ENCODE data around the gene RELT.
A peak's percentile ranks its signal among the peaks of the same experiment; 100 is the strongest.

RELT gene

DNA sequence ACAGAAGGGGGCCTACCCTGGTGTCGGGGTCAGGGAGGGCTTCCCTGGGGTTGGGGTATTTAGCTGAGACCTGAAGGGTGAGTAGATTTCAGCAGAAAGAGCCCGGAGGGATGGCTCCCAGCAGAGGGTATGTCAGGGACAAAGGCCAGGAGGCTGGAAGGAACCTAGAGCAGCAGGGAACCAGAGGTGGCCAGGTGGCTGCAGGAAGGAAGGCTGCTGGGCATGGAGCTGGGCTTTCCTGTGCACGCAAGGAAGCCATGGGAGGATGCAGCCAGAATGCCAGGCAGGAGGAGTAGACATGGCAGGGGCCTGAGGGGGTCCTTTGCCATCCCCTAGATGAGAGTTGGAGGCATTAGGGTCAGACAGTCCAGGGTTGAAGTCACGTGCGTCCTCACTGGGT lies 27.4 kb upstream of the RELT start:
- DNase-seq: no peak

DNA sequence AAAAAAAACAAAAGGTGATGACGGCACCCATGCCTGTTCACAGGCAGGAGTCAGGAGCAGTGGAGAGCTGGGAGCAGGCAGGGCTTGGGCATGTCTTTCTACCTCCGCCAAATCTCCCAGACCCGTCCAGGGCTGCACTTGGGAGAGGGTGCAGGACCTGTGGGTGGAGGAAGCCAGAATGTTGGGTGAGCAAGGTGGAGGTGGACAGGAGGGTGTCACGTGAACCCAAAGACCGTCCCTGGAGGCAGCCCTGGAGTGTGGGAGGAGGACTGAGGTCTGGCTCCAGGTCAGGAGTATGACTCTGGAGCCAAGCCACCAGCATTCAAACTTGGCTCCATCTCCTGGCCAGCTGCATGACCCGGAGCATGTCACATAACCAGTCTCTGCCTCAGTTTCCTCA lies 26.6 kb upstream of the RELT start:
- no peak for DNase-seq

DNA sequence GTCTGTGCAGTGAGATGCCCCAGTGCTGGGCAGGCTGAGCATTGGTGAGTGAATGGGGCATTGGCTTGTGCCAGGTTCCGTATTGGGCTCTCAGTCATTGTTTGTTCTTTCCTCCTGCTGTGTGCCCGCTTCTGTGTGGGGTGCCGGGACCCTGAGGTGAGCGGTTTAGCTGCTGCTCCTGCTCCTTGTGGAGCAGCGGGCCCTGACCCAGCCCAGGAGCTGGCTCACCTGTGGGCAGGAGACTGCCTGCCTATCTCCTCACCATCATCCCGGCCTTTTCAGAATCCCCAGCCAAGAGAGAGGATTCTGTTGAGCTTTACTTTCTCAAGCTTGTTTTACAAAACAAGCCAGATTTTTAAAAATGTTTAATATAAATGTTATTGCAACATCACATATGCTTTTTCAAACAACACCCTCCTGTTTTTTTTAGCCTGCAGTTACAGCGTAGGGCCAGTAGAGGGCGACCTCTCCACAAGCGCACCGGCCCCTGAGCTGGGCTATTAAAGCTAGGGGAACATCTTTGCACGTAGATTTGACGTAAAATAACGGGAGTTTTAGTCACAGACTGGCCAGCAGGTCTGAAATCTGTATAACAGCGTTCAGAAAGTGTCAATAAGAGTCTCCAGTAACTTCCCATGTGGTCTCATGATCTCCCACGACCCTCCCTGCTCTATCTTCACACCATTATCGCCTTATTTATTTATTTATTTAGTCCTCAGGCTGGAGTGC lies 25.1 kb upstream of the RELT start:
- DNase-seq: peak; percentile 94

DNA sequence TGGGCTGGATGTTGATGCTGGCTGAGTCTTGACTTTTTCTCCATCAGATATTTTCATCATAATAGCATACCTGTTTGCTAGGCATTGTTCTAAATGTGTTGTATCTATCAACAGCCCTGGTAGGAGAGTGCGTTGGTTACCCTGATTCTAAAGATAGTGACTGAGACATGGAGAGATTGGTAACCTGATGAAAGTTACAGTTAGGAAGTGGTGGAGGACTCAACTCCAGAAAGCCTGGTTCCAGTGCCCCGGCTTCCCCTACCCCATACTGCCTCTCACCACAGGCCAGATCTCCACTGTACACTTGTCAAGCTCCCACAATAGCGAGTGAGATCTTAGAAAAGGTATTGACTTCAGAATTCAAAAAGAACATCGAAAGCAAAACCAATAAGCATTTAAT lies 22.8 kb upstream of the RELT start:
- no peak for DNase-seq

DNA sequence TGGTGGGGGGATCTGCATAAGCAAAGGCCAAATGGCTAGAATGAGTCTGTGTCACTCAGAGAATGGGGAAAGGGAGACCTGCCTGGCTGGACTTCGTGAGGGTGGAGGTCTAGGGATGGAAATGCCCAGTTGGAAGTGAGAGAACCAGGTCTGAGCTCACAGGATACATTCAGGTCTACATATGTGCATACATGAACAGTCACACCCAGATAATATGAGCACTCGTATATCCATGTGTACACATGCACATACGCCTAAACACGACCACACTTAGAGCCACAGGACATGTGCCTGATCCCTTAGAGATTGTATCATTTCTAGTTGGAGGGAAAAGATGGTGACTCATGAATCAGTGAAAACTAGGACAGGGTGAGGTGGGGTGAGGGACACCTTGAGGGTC lies 21.1 kb upstream of the RELT start:
- DNase-seq: no peak

DNA sequence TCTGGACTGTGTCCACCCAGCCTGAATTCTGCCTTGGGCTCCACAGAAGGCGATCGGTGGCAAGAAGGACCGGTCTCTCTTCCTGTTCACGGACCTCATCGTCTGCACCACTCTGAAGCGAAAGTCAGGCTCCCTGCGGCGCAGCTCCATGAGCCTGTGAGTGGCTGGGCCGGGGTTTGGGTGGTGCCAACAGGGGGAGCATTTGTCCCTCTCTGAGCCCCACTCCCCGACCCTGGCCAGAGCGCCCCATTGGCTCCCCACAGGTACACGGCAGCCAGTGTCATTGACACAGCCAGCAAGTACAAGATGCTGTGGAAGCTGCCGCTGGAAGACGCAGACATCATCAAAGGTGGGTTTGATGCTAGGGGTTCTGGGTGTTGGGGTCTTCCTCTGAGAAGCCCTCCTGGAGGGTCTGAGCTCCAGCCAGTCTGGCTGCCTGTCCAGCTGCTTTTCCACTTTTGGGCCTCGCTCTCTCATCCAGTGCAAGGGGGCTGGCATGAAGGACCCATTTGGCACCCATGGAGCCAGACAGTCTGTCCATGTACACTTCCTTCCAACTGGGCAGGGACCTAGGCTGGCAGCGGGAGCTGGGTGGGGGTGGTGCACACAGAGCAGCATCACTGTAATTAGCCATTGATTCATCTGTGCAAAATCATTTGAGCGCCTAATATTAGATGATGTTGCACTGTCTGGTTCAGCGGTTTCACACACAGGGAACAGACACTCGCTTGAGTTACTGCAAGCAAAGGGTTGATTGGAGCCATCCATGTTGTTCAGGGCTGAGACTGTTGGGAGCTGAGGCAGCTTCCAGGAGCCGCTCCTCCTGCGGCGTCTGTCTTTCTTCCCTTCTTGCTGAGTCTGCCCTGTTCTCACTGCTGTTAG lies 19.0 kb upstream of the RELT start:
- no peak for DNase-seq

DNA sequence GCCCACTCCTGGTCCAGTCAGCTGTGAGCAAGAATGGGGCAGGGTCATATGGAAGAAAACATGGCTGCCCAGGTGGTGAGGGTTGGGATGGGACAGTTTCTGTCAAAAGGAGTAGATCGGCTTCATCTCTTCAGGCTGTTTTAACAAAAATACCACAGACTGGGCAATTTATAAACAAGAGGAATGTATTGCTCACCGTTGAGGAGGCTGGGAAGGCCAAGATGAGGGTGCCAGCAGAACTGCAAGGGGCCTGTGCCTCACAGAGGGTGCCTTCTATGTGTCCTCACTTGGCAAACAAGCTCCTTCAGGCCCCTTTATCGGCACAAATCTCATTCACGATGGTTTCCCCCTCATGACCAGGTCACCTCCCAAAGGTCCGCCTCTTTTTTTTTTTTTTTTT lies 18.1 kb upstream of the RELT start:
- no peak for DNase-seq

DNA sequence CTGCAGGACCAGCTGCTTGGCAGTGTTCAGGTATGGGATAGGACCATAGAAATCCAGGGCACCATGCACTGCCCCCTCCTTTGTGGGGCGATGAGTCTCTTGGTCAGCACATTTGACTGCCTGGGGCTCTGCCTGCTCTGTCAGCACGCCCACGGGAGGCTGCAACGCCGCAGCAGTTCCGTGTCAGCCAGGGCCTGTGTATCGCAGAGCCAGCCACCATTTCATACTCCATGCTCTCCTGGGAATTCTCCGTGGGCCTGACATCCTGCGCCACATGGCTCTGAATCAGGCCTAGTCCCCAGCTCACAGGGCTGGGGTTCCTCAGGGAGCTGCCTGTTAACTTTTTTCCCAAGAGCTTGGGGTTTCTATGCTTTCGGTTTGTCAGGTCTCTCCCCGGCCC lies 16.9 kb upstream of the RELT start:
- DNase-seq: no peak

DNA sequence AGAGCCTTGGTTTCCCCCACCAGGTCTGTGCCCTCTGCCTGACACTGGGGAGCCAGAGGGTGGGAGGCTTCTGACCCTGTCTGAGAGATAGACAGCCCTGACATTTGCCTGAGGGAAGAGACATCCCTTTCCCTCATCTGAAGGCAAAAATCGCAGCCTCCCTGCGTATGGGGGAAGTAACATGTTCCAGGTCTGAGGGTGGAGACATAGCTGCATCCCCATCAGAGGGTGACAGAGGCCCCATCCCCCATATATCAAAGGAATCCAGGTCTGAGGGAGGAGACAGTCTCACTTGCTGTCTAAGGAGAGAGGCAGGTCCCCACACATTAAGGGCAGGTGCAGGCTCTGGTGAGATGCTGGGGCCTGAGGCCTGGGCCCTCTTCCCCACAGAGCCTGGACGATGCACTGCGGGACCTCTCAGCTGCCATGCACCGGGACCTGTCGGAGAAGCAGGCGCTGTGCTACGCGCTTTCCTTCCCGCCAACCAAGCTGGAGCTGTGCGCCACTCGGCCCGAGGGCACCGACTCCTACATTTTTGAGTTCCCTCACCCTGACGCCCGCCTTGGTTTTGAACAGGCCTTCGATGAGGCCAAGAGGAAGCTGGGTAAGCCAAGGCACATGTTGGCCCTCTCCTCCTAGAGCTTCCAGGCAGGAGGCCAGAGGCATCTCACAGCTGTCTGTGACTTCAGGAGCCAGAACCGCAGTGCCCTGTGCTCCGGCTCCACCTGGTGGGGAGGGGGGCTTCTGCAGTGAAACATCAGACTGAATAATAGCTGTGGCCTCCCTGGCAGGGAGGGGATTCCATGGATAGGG lies 16.1 kb upstream of the RELT start:
- DNase-seq: no peak

DNA sequence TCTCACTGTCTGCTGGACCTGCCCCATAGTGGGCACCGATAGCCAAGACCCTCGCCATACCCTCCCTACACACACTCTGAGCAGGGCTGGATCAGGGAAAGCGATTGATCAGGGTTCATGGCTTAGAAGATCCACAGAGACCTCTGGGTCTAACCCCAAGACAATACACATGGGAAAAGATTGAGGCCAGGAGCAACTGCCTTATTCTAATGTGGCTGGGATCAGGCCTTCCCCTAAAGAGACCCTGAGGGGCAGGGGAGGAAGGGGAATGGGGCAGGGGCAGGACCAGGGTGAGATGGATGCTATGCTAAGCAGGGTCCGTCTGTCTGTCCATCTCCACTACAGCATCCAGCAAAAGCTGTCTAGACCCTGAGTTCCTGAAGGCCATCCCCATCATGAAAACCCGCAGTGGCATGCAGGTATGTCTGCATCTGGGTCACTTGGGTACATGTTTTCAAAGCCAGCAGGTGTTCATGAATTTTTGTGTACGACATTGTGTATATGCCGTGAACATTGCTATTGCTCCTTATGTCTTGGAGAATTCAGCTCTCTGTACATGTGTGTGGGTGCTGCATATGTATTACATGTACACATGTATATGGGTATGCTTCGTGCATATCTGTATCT lies 15.3 kb upstream of the RELT start:
- DNase-seq: no peak

DNA sequence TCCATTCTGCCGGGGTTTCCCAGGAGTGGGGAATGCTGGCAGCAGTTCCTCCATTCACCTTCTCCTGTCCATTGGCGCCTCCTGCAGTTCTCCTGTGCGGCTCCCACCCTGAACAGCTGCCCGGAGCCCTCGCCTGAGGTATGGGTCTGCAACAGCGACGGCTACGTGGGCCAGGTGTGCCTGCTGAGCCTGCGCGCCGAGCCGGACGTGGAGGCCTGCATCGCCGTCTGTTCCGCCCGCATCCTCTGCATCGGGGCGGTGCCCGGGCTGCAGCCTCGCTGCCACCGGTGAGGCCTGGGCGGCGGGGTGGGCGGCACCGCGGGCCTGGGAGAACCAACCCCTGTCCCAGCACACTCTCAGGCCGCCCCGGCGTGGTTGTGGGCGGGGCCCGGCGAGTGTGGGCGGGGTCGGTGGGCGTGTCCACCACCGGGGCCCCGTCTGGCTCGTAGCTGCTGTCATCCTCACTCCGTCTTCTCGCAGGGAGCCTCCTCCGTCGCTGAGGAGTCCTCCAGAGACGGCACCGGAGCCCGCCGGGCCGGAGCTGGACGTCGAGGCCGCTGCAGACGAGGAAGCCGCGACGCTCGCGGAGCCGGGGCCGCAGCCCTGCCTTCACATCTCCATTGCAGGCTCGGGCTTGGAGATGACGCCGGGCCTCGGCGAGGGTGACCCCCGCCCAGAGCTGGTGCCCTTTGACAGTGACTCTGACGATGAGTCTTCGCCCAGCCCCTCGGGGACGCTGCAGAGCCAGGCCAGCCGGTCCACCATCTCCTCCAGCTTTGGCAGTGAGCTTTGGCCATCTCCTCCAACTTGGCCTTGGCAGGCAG lies 14.0 kb upstream of the RELT start:
- no peak for DNase-seq

DNA sequence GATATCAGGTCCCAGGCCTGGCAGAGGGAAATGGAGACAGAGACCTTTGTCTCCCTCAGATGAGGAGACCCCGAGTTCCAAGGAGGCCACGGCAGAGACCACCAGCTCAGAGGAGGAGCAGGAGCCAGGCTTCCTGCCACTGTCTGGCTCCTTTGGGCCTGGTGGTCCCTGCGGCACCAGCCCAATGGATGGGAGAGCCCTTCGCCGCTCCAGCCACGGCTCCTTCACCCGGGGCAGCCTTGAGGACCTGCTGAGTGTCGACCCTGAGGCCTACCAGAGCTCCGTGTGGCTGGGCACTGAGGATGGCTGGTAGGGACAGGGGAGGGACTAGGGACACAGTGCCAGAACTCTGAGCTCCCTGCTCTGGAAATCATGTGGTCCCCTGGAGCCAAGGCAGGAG lies 13.1 kb upstream of the RELT start:
- no peak for DNase-seq

DNA sequence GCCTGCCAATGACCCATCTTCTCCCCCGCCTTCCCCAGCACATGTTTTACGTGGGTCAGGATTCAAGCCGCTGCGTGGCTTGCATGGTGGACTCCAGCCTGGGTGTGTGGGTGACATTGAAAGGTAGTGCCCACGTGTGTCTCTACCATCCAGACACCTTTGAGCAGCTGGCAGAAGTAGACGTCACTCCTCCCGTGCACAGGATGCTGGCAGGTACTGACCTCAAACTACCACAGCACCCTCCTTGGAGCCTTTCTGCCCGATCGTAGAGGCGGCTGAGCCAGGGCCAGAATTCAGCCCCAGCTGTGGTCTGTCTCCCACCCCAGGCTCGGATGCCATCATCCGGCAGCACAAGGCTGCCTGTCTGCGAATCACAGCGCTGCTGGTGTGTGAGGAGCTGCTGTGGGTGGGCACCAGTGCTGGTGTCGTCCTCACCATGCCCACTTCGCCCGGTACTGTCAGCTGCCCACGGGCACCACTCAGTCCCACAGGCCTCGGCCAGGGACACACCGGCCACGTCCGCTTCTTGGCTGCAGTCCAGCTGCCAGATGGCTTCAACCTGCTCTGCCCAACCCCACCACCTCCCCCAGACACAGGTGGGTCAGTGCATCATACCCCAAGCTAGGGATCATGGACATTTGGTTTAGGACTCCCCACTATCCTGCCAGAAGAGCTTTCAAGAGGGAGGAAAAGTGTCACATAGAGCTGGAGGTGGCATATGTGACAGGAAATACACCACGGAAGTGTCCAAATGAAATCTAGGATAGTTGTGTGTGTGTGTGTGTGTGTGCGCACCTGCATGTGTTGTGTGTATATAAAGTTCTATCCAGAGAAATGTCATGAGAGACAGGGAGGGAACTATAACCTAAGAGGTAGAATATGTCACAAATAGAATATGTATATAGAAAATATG lies 10.6 kb upstream of the RELT start:
- DNase-seq: no peak

DNA sequence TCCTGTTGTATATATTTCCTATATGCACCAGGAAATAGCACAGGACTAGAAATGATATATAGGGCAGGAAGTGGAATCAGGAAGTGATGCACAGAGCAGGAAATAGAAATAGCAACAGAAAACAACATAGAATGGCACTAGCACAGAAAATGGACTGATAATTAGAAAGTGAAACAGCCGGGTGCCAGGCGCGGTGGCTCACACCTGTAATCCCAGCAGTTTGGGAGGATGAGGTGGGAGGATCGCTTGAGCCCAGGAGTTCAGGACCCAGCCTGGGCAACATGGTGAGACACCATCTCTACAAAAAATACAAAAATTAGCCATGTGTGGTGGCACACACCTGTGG lies 10.0 kb upstream of the RELT start:
- DNase-seq: no peak

DNA sequence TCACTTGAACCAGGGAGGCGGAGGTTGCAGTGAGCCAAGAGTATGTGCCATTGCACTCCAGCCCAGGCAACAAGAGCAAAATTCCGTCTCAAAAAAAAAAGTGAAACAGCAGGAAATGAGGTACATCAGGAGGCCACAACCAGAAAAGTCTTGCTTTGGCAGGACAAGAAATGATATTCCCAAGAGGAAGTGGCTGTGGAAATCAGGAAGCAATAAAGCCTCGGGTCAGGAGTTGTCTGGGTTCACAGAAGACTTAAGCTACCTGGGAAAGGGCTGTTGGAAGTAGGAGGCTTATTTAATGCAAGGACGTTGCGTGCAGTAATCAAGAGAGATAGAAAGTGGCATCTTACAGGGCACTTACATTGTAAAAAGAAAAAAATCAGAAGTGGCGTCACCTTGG lies 9.2 kb upstream of the RELT start:
- DNase-seq: no peak

DNA sequence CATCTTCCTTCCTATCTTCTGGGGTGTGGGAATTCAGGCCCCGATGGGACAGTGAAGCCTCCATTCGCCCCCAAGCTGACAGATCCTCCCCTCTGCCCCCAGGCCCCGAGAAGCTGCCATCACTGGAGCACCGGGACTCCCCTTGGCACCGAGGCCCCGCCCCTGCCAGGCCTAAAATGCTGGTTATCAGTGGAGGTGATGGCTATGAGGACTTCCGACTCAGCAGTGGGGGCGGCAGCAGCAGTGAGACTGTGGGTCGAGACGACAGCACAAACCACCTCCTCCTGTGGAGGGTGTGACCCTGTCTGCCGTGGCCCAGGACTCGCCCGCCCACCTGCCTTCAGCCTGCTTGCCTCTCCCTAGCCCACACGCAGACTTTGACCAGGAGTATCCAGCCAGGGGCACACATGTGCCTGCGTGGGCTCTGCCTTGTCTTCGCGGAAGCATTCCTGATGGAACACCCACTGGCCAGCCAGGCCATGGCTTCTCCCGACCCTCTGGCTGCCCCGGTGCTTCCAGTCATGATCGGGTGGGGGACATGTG lies 8.6 kb upstream of the RELT start:
- no peak for DNase-seq

DNA sequence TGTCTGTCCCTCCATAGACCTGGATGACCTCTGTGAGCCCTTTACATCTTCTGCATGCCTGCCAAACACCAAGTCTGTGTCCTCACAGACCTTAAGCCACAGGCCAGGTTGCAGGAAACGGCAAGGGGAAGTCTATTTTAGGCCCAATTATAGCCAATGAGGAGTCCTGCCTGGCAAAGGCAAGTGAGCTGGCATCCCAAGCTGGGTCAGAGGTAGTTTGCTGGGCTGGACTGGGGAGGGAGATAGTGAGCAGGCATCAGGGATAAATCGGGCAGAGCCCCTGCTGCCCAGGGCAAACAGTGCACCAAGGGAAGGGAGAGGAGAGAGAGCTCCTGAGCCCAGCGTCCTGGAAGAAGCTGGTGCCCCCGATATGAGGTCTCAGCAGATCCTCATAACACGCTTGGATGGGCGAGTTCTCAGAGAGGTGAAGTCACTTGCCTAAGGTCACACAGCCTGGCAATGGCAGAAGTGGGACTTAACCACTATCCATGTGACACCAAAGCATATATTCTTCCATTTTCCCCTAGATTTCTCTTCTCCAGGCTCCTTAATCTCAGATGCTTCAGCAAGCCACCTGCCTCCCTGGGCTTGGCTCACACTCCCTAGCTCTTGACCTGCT lies 3.7 kb upstream of the RELT start:
- no peak for DNase-seq

DNA sequence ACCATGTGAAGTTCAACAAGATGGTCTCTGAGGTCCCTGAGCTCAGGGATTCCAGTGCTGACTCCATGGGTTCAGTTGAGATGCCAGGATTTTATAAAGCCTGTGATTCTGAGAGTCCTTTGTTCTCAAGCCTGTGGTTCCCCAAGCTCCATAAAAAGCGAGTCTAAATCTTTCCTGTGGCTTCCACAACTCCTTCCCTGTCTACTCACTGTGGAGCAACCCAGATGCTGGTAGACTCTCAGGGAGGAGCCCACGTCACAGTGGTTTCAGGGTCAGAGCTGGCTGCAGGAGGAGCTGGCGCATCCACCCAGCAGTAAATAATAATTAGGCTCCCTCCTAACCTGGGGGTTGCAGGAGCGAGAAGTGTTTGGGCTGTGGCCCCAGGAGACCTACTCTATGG lies 2.0 kb upstream of the RELT start:
- no peak for DNase-seq

DNA sequence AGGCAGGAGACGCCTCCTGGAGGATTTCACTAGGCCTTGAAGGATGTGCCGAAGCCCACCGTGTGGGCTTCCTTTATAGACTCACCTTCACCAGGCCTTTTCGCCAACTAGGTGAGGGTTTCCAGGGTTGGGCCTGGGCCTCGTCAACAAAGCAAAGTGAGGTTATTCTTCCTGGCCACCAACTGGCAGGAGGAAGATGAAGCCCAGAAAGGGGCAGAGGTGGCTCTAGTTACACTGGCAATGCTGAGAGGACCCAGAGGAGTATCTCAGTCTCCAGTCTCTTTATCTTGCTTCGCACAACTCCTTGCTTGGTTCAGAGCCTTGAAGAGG lies 404 bp upstream of the RELT start:
- DNase-seq: no peak

DNA sequence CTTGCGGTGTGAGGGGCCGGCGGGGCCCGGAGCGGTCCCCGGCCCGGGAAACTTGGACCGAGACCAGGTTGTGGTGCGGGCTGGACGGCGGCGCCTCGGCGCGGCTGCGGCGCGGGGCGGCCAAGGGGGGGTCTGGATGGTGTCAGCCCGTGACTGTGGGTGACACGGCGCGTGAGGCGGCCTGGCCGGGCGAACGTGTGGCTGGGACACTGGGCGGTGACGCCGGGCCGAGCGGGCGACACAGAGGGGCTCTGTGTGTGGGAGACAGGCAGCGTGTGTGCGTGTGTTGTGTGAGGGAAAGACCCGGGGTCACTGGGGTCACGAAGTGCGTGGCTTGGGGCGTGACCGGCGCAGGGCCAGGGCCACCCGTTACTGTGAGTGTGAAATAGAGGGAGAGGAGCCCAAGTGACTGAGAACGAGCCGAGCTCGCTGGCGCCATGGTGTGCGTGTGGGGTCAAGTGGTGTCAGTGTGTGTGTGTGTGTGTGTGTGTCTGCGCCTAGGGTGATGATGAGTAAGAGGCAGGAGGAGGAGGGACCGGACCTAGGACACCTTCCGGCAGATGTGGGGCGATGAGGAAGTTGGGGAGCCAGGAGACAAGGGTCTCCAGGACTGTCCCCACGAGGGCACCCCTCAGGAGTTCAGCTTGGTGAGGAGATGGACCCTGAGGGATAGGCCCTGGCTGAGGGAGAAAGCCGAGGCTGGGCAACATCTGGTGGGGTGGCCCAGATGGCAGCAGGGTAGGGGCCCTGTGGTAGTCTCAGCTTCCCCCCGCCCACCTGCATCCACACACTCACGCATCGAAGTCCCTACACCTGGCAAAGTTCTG lies 817 bp downstream of the RELT start:
- DNase-seq: peak; percentile 36
